ENCODE measurements around the gene PARK7.

DNA sequence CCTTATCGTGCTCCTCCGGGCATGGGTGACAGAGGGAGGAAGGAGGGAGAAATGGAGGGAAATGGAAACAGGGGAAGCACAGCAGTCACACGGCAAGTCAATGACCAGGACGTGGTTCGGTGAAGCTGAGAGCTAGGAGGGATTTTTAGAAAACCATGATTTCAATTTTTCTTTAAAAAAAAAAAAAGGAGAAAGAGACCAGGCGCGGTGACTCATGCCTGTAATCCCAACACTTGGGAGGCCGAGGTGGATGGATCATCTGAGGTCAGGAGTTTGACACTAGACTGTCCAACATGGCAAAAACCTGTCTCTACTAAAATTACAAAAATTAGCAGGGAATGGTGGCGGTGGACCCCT is 20.1 kb upstream of the PARK7 start:
- TF ChIP-seq RAD21 (IDR thresholded peaks at IDR 0.05; ENCODE audit: low read depth) (no peak), FOSL1 (IDR thresholded peaks at IDR 0.05; ENCODE audit: low read depth) (no peak), POLR2A (IDR thresholded peaks at IDR 0.05; ENCODE audit: borderline replicate concordance, extremely low read depth, insufficient read depth, insufficient read length) (no peak)
- TF ChIP-seq, protein P1, sequence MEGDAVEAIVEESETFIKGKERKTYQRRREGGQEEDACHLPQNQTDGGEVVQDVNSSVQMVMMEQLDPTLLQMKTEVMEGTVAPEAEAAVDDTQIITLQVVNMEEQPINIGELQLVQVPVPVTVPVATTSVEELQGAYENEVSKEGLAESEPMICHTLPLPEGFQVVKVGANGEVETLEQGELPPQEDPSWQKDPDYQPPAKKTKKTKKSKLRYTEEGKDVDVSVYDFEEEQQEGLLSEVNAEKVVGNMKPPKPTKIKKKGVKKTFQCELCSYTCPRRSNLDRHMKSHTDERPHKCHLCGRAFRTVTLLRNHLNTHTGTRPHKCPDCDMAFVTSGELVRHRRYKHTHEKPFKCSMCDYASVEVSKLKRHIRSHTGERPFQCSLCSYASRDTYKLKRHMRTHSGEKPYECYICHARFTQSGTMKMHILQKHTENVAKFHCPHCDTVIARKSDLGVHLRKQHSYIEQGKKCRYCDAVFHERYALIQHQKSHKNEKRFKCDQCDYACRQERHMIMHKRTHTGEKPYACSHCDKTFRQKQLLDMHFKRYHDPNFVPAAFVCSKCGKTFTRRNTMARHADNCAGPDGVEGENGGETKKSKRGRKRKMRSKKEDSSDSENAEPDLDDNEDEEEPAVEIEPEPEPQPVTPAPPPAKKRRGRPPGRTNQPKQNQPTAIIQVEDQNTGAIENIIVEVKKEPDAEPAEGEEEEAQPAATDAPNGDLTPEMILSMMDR (IDR thresholded peaks at IDR 0.05 in 2 of 3, conservative IDR thresholded peaks at IDR 0.05 in 1 of 3; ENCODE audit: borderline replicate concordance in 1 of 3, insufficient read depth in 1 of 3, low read depth in 2 of 3, low read length in 2 of 3): no peak
